Left lung (tissue), 10 donors: Measurements from ENCODE around the gene H1-8. TPM values are rescaled to one million over a fixed set of nuclear protein-coding genes. Genes with fewer than 3 reads are reported as not detected.

Experiments used
- ATAC-seq: fragments of 200-7000 bp; cut with Tn5 transposase; one replicate; pipeline ENCODE4 v1.9.1; 2020; ENCODE audit warnings: moderate library complexity
- DNase-seq, 4 donors: peaks; one replicate each; pipeline ENCODE4 v3.0.0-alpha.2; 2013 to 2020
- H3K27ac ChIP-seq, 2 donors: fragments of 200-600 bp; sonication (generic) in 1 of 2; one replicate each; pipeline versions ENCODE4 v1.5.0 to v1.8.0; 2020 to 2021
- H3K27me3 ChIP-seq, 2 donors: fragments of 200-600 bp; sonication (generic) in 1 of 2; one replicate each; pipeline versions ENCODE4 v1.5.0 to v1.8.0; 2020 to 2021
- H3K36me3 ChIP-seq, 2 donors: fragments of 200-600 bp; sonication (generic) in 1 of 2; one replicate each; pipeline versions ENCODE4 v1.5.0 to v1.8.0; 2020 to 2021
- H3K4me1 ChIP-seq, 2 donors: fragments of 200-600 bp; one replicate each; pipeline ENCODE4 v1.8.0; 2021
- H3K4me3 ChIP-seq, 2 donors: fragments of 200-600 bp; sonication (generic) in 1 of 2; one replicate each; pipeline versions ENCODE4 v1.5.0 to v1.8.0; 2020 to 2021; ENCODE audit warnings: mild to moderate bottlenecking in 1 of 2
- H3K9me3 ChIP-seq, 2 donors: fragments of 200-600 bp; sonication (generic) in 1 of 2; one replicate each; pipeline versions ENCODE4 v1.5.0 to v1.8.0; 2020 to 2021
- intact Hi-C, 2 donors: fragments of 100-400 bp; cut with DNase I; formaldehyde crosslinking; loops; one replicate each; pipeline versions ENCODE4 v1.11.2 to v1.14.2; 2022
- polyA plus RNA-seq, 6 donors: library from polyadenylated mRNA; unstranded; fragments of 120-200 nt; gene quantifications; one replicate each; pipeline ENCODE4 v1.2.1, GENCODE V29; 2013; ENCODE audit not compliant: insufficient read length in 6 of 6
- total RNA-seq, 2 donors: library from RNA; stranded (reverse); fragmentation: NEBNext Ultra II Directional; extraction: Animal tissue kit (Norgen Biotek cat#: 25700); gene quantifications; one replicate each; pipeline ENCODE4 v1.2.1, GENCODE V29; 2021
- TF ChIP-seq, protein P1 (sequence below), 2 donors: fragments of 200-600 bp; sonication (generic) in 1 of 2; IDR thresholded peaks; one replicate each; pipeline versions ENCODE4 v1.5.0 to v1.8.0; 2021; ENCODE audit warnings: antibody characterized with exemption in 2 of 2
- donor health status: DM: no; HTN: yes; CAD: no.
- donor health status: DM: no; HTN: no; CAD: no.

H1-8 gene
- total and polyA plus RNA-seq, 8 donors: not detected

GRCh38 chr3:129572603-129573002 is 29.6 kb downstream of the H1-8 start:
- DNase-seq (no peak), ATAC-seq (no peak)
- Histone ChIP-seq H3K27me3 (no peaks in the 10 kb centered on the region), H3K27ac (no peak overlapping the region), H3K9me3 (no peaks in the 10 kb centered on the region), H3K4me1 (peaks cover 4 to 24% of the 10 kb centered on the region in 2 donors), H3K4me3 (no peak overlapping the region), H3K36me3 (peaks cover 0 to 100% of the 10 kb centered on the region in 2 donors)
- intact Hi-C loops: no loop called here
- TF ChIP-seq, protein P1, sequence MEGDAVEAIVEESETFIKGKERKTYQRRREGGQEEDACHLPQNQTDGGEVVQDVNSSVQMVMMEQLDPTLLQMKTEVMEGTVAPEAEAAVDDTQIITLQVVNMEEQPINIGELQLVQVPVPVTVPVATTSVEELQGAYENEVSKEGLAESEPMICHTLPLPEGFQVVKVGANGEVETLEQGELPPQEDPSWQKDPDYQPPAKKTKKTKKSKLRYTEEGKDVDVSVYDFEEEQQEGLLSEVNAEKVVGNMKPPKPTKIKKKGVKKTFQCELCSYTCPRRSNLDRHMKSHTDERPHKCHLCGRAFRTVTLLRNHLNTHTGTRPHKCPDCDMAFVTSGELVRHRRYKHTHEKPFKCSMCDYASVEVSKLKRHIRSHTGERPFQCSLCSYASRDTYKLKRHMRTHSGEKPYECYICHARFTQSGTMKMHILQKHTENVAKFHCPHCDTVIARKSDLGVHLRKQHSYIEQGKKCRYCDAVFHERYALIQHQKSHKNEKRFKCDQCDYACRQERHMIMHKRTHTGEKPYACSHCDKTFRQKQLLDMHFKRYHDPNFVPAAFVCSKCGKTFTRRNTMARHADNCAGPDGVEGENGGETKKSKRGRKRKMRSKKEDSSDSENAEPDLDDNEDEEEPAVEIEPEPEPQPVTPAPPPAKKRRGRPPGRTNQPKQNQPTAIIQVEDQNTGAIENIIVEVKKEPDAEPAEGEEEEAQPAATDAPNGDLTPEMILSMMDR (IDR thresholded peaks at IDR 0.05): no peak

- Histone ChIP-seq H3K4me1 (peaks cover 4 to 26% of the 10 kb centered on the region in 2 donors), H3K27me3 (no peaks in the 10 kb centered on the region), H3K27ac (no peak overlapping the region), H3K36me3 (peaks cover 0 to 96% of the 10 kb centered on the region in 2 donors), H3K9me3 (no peaks in the 10 kb centered on the region), H3K4me3 (no peak overlapping the region)
- DNase-seq (no peak), ATAC-seq (no peak)
- intact Hi-C loops: no loop called here
- TF ChIP-seq, protein P1 (IDR thresholded peaks at IDR 0.05): no peak
Measured at GRCh38 chr3:129573493-129573892, 30.5 kb downstream of the H1-8 start.

DNA sequence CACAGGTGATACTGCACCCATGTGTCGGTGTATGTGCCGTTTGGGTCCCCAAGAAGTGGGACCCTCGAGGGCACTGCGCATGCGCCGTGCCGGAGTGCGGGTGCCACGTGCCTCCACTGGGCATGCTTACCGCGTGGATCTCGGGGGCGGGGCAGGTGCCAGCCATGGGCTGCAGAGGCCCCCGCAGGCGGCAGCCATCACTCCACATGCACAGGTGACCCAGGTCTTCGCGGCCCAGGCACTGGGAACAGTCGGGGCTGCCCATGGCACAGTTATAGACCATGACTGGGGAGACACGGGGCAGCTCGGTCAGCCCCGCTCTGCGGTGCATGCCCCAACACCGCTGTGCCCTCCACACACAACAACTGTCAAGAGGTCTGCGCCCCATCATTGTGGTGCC is 31.2 kb downstream of the H1-8 start:
- ATAC-seq: no peak
- H3K36me3 ChIP-seq: peaks cover 0 to 89% of the 10 kb centered on the region in 2 donors
- H3K9me3 ChIP-seq: no peaks in the 10 kb centered on the region
- H3K4me1 ChIP-seq: peaks cover 8 to 31% of the 10 kb centered on the region in 2 donors
- no peaks in the 10 kb centered on the region for H3K27me3 ChIP-seq
- H3K4me3 ChIP-seq: no peak overlapping the region
- intact Hi-C loops: no loop called here
- DNase-seq: no peak
- H3K27ac ChIP-seq: no peak overlapping the region
- TF ChIP-seq, protein P1 (IDR thresholded peaks at IDR 0.05): no peak

DNA sequence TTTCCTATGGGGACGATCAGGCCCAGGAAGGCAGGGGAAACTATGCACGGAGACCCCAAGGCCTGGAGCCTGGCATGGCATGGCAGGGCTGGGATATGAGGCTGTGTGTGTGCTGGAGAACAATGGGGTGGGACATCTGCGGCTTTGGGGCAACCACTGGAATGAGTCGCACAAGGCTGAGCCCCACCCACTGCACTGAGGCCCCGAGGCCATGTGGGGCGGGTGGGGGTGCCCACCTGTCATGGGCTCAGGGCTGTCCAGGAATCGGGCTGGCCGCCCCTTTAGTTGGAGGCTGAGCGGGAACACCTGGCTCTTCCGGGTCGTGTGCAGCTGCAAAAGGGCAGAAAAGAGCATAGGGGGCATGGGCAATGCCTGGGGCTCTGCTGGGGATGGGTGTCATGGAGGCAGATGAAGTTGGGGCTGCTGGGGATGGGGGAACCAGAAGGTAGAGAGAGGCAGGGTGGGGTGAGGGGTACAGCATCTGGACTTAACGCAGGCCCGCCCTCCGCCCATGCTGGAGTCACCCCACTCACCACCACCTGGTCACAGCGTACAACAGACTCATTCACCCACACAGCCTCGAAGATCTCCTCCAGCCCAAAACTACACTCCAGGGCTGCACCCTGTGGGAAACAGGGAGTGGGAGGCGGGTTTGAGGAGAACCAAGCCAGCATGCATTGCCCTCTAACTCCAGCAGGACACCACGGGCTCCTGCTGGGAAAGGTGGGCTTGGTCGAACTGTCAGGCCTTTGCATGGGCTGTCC is 32.4 kb downstream of the H1-8 start:
- Histone ChIP-seq H3K4me1 (peaks cover 8 to 35% of the 10 kb centered on the region in 2 donors), H3K4me3 (no peak overlapping the region), H3K36me3 (peaks cover 0 to 84% of the 10 kb centered on the region in 2 donors), H3K27me3 (no peaks in the 10 kb centered on the region), H3K9me3 (no peaks in the 10 kb centered on the region), H3K27ac (no peak overlapping the region)
- DNase-seq (no peak), ATAC-seq (no peak)
- intact Hi-C loops: no loop called here
- TF ChIP-seq, protein P1 (IDR thresholded peaks at IDR 0.05): no peak

DNA sequence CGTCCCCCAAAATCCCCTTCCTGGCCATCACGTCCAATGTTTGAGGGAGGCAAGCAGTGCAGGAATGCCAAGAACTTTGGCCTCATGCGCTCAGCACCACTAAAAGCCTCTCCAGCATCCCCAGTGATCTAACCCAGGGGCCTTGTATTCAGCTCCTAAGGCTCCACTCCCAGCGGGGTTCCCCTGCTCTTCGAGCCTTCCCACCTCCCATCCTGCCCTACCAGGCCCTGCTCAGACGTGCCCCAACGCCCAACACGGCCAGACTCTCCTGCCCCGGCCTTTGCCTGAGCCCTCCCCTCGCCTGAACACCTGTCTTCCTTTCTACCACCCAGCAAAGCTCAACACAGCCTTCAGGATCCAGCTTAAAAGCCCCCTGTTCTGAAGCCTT is 33.0 kb downstream of the H1-8 start:
- Histone ChIP-seq H3K27ac (peak overlapping the region in 1 of 2 donors; percentile 77), H3K9me3 (no peaks in the 10 kb centered on the region), H3K36me3 (peaks cover 0 to 80% of the 10 kb centered on the region in 2 donors), H3K27me3 (no peaks in the 10 kb centered on the region), H3K4me3 (no peak overlapping the region), H3K4me1 (peaks cover 8 to 35% of the 10 kb centered on the region in 2 donors)
- TF ChIP-seq, protein P1 (IDR thresholded peaks at IDR 0.05): no peak
- intact Hi-C loops: no loop called here
- no peak for DNase-seq
- ATAC-seq: no peak
